Fibroblast of villous mesenchyme (primary cell): ENCODE data around the gene SSMEM1. TPM values are rescaled to one million over a fixed set of nuclear protein-coding genes. Genes with fewer than 3 reads are reported as not detected.
"Not testable (repeated sequence)": the region's sequence is repeated elsewhere in the genome, so short reads cannot be mapped to it uniquely, and the experiment has no call there.

Experiments
- DNase-seq: peaks from one replicate; pipeline ENCODE4 v3.0.0-alpha.2; 2010; ENCODE audit warnings: low read depth
- H3K4me3 ChIP-seq: 2 replicates; pipeline ENCODE4 v1.5.1; 2011; ENCODE audit warnings: low read depth, mild to moderate bottlenecking, low read length
- CTCF ChIP-seq: IDR thresholded peaks from 2 replicates; pipeline ENCODE4 v1.5.1; 2012; ENCODE audit warnings: low read depth, mild to moderate bottlenecking, low read length; ENCODE audit not compliant: insufficient read depth
- total RNA-seq: library from RNA; depleted of rRNA; stranded (reverse); fragments of >200 nt; gene quantifications from 2 replicates; pipeline ENCODE4 v1.2.3, GENCODE V29; 2012

Gene SSMEM1
- total RNA-seq, 1 donor: 0.43 TPM

- no peak overlapping the region for H3K4me3 ChIP-seq
- DNase-seq: no peak
- TF ChIP-seq CTCF: no peak
Observed at GRCh38 chr7:130179631-130180030, 28.0 kb upstream of the SSMEM1 start.

DNA sequence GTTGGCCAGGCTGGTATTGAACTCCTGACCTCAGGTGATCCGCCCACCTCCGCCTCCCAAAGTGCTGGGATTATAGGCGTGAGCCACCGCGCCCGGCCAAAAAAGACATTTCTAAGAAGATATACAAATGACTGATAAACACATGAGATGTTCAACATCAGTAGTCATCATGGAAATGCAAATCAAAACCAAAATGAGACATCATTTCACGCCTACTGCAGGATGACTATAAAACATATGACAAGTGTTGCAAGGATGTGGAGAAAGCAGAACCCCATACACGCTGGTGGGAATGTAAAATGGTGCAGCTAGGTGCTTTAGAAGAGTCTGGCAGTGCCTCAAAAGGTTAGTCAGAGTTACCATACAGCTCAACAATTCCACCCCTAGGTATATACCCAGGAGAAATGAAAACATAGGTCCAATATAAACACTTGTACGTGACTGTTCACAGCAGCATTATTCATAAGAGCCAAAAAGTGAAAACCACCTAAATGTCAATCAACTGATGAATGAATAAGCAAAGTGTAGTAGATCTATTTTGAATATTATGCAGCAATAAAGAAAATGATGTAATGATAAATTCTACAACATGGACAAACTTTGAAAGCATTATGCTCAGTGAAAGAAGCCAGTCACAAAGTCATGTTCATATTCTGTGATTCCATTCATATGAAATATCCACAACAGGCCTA is 26.9 kb upstream of the SSMEM1 start:
- no peak for TF ChIP-seq CTCF
- DNase-seq: peak; percentile 50
- no peak overlapping the region for H3K4me3 ChIP-seq

DNA sequence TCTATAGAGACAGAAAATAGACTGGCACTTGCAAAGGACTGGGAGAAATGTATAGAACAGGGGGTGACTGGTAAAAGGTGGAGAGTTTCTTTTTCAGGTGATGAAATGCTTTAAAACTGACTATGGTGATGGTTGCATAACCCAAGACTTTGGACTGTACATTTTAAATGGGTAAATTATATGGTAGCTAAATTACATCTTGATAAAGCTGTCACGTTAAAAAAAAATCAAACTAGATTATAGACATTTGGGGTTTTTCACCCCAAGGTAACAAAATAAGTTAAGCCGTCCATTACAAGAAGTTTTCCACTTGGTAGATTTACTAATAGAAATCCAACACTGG is 26.4 kb upstream of the SSMEM1 start:
- no peak for TF ChIP-seq CTCF
- no peak overlapping the region for H3K4me3 ChIP-seq
- no peak for DNase-seq

DNA sequence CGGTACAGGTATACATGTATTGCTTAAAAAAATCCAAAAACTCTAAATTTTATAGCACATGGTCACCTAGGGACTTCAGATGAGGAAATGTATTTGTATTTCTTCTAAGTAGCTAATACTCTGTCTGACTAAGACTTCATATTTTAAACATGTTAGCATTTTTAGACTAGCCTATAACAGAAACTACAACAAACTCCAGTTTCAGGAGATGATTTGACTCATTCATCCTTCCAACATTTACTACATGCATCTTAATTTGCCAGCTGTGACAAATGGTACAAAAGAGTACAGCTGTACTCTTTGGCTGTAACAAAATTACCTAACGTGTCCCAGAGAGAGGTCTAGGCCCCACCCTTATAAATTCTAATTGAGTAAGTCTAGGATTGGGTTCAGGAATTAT is 24.7 kb upstream of the SSMEM1 start:
- no peak overlapping the region for H3K4me3 ChIP-seq
- TF ChIP-seq CTCF: no peak
- peak; percentile 21 for DNase-seq

- not testable (repeated sequence) for H3K4me3 ChIP-seq, DNase-seq
Observed at GRCh38 chr7:130184349-130184748, 23.3 kb upstream of the SSMEM1 start.

- no peak overlapping the region for H3K4me3 ChIP-seq
- no peak for TF ChIP-seq CTCF
- no peak for DNase-seq
Observed at GRCh38 chr7:130187360-130187759, 20.3 kb upstream of the SSMEM1 start.

DNA sequence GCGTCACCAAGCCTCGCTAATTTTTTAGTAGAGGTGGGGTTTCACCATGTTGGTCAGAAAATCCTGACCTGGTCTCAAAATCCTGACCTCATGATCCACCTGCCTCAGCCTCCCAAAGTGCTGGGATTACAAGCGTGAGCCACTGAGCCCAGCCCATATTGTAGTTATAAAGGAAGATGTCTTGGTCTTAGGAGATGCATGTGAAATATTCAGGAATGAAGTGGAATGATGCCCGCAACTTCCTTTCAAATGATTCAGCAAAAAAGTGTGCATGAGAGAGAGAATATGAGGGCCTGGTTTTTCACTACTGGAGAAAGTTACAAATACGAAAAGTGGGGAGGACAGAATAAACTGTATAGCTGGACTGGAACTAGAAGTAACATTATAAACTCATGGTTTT is 18.3 kb upstream of the SSMEM1 start:
- peak; percentile 71 for DNase-seq
- no peak overlapping the region for H3K4me3 ChIP-seq
- no peak for TF ChIP-seq CTCF
